CD4-positive, CD25-positive, alpha-beta regulatory T cell (primary cell): ENCODE results near the gene CBARP. TPM values are rescaled to one million over a fixed set of nuclear protein-coding genes. Genes with fewer than 3 reads are reported as not detected.
"Not testable (repeated sequence)": the region's sequence is repeated elsewhere in the genome, so short reads cannot be mapped to it uniquely, and the experiment has no call there.

ENCODE experiments used
- ATAC-seq, 2 donors: fragments of 150-1000 bp; cut with Tn5 transposase; one replicate each; pipeline ENCODE4 v1.10.0; 2021; ENCODE audit warnings: low read depth in 2 of 2, moderate number of reproducible peaks in 2 of 2, moderate library complexity in 1 of 2
- DNase-seq, 3 donors: peaks; one replicate each; pipeline versions ENCODE4 v3.0.0 to v3.0.0-alpha.2; 2012 to 2022; ENCODE audit warnings: mixed read lengths in 1 of 3
- H3K27ac ChIP-seq: one replicate; pipeline ENCODE4 v1.7.0; 2013; ENCODE audit warnings: mild to moderate bottlenecking, low read length; ENCODE audit not compliant: insufficient read depth, poor library complexity, severe bottlenecking
- H3K27me3 ChIP-seq: one replicate; pipeline ENCODE4 v1.7.0; 2013; ENCODE audit warnings: low read length; ENCODE audit not compliant: control insufficient read depth, insufficient read depth
- H3K36me3 ChIP-seq: one replicate; pipeline ENCODE4 v1.7.0; 2013; ENCODE audit warnings: mild to moderate bottlenecking, low read length, moderate library complexity; ENCODE audit not compliant: control insufficient read depth, insufficient read depth
- H3K4me1 ChIP-seq: 2 replicates; pipeline ENCODE4 v1.7.0; 2013; ENCODE audit warnings: mild to moderate bottlenecking, low read length; ENCODE audit not compliant: insufficient read depth, control insufficient read depth, poor library complexity, severe bottlenecking
- H3K4me3 ChIP-seq: one replicate; pipeline ENCODE4 v1.7.0; 2013; ENCODE audit warnings: low read depth, mild to moderate bottlenecking, low read length, moderate library complexity
- H3K9me3 ChIP-seq, 2 experiments: 1 replicate in 1 of 2; 2 replicates in 1 of 2; pipeline ENCODE4 v1.7.0; 2013; ENCODE audit warnings: low read length in 2 of 2, mild to moderate bottlenecking in 1 of 2, moderate library complexity in 1 of 2; ENCODE audit not compliant: control insufficient read depth in 2 of 2
- H3K27ac Mint-ChIP-seq, 3 donors: one replicate each; pipeline ENCODE4 v1.8.0; 2020 to 2022; ENCODE audit warnings: mild to moderate bottlenecking in 3 of 3, mixed read lengths in 3 of 3, moderate library complexity in 2 of 3
- H3K27me3 Mint-ChIP-seq: one replicate; pipeline ENCODE4 v1.8.0; 2022; ENCODE audit warnings: mild to moderate bottlenecking, mixed read lengths
- H3K36me3 Mint-ChIP-seq: one replicate; pipeline ENCODE4 v1.8.0; 2020; ENCODE audit warnings: mixed read lengths
- H3K4me1 Mint-ChIP-seq, 4 donors: one replicate each; pipeline ENCODE4 v1.8.0; 2020 to 2022; ENCODE audit warnings: mixed read lengths in 4 of 4, mild to moderate bottlenecking in 1 of 4
- H3K4me3 Mint-ChIP-seq, 4 donors: one replicate each; pipeline ENCODE4 v1.8.0; 2020 to 2022; ENCODE audit warnings: mild to moderate bottlenecking in 4 of 4, mixed read lengths in 4 of 4, moderate library complexity in 3 of 4
- H3K9me3 Mint-ChIP-seq, 7 donors: one replicate each; pipeline ENCODE4 v1.8.0; 2020 to 2022; ENCODE audit warnings: mixed read lengths in 7 of 7, mild to moderate bottlenecking in 3 of 7, moderate library complexity in 2 of 7
- polyA plus RNA-seq, 4 donors: library from polyadenylated mRNA; unstranded; fragments of 300-500 nt; fragmentation: Illumina TruSeq; gene quantifications; one replicate each; pipeline ENCODE4 v1.2.3, GENCODE V29; 2021
- total RNA-seq: library from RNA; stranded (reverse); gene quantifications from one replicate; pipeline ENCODE4 v1.2.3, GENCODE V29; 2022

CBARP gene
- total and polyA plus RNA-seq, 5 donors from 2014 or later, result 0.12 TPM; not detected in 4

DNA sequence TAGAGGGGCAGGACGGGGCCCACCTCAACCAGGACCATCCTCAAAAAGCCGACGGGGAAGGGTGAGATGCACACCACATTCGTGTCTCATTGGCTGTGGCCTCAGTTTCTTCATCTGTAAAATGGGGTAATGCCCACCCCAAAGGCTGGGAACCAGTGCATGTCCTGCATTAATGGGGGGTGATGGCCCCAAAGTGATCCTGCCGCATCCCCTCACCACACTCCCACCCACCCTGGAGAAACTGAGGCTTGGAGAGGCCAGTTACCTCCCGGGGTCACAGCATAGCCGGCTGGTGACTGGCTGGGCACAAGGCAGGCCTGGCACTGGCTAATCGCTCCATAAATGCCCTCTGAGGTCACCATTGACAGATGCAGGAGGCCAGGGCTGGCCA is 9.9 kb upstream of the CBARP start:
- Mint-ChIP-seq H3K27me3 (no peaks in the 10 kb centered on the region), H3K4me3 (peak overlapping the region in 3 of 4 donors; percentile 46 to 57 (median 54)), H3K36me3 (no peaks in the 10 kb centered on the region), H3K27ac (peak overlapping the region in 1 of 3 donors; percentile 9), H3K4me1 (peaks cover 0 to 18% (median 7%) of the 10 kb centered on the region in 4 donors), H3K9me3 (peaks cover 0 to 2% (median 0%) of the 10 kb centered on the region in 7 donors)
- DNase-seq, result no peak
- Histone ChIP-seq H3K27ac (peak overlapping the region; percentile 97), H3K27me3 (no peaks in the 10 kb centered on the region), H3K4me3 (no peak overlapping the region), H3K9me3 (no peaks in the 10 kb centered on the region), H3K36me3 (no peaks in the 10 kb centered on the region), H3K4me1 (peaks cover 47% of the 10 kb centered on the region)
- no peak for ATAC-seq

DNA sequence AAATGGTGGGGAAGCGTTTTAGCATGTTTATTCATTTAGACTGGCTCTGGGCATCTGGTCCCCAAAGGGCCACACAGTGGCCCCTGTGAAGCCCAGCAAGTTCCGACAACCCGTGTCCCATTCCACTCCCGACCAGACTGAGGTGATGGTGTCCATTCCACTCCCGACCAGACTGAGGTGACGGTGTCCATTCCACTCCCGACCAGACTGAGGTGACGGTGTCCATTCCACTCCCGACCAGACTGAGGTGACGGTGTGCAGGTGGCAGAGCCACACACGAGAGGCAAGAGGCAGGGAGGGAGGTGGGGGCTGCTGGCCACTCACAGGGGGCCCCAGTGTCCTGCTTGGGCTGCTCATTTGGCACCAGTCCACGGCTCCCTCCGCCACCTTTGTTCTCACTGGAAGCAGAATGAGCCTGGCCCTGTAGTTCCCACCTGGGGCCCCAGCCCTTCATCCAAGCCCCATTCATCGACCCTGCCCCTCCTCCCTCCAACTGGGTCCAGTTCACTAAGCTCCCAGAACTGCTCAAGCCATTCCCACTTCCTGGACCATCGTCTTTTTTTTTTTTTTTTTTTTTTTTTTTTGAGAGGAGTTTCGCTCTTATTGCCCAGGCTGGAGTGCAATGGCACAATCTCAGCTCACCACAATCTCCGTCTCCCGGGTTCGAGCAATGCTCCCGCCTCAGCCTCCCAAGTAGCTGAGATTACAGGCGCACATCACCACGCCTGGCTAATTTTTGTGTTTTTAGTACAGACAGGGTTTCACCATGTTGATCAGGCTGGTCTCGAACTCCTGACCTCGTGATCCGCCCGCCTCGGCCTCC is 8.7 kb upstream of the CBARP start:
- H3K4me1 ChIP-seq, result peaks cover 40% of the 10 kb centered on the region
- not testable (repeated sequence) for H3K9me3 Mint-ChIP-seq, H3K27me3 Mint-ChIP-seq, H3K27me3 ChIP-seq, H3K27ac ChIP-seq, H3K9me3 ChIP-seq, H3K4me3 ChIP-seq, H3K36me3 Mint-ChIP-seq, H3K36me3 ChIP-seq, DNase-seq, ATAC-seq, H3K27ac Mint-ChIP-seq
- Mint-ChIP-seq H3K4me1 (peaks cover 0 to 25% (median 8%) of the 10 kb centered on the region in 4 donors), H3K4me3 (peak overlapping the region; percentile 41 to 58 (median 56))

DNA sequence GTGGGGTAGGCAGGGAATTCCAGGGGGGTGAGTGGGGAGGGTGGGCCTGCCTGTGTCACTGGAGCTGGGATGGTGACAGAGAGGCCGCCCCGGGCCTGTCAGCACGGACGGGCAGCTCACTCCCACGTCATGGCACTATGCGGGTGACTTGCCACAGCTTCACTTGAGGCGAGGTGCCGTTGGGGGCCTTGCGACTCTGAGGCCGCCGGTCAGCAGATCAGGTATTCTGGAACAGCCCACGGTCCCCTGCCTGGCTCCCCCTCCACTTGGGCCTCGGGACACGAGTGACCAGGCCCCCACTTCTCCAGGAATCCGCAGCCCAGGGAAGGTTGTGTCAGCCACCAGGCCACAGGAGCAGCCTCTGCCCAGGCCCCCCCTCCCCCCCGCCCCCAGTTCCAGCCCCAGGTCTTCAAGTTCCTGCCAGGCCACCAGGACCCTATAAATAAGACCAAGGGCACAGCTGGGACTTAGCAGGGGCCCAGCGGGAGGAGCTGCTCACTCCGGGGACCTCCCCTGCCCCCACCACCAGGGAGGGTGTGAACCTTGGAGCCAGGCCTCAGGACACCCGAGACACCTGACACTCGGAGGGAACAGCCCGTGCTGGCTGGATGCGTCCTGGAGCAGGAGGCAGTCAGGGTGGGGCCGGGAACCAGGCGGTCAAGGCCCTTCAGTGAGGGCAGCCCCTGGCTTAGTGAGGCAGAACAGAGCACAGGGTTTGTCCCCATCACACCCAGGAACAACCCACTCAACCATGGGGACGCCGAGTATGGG is 7.9 kb upstream of the CBARP start:
- Mint-ChIP-seq H3K4me3 (peak overlapping the region in 1 of 4 donors; percentile 54), H3K36me3 (no peaks in the 10 kb centered on the region), H3K4me1 (peaks cover 0 to 32% (median 10%) of the 10 kb centered on the region in 4 donors), H3K27ac (peak overlapping the region in 1 of 3 donors; percentile 52), H3K9me3 (peaks cover 0 to 3% (median 0%) of the 10 kb centered on the region in 7 donors), H3K27me3 (peaks cover 5% of the 10 kb centered on the region)
- no peaks in the 10 kb centered on the region for H3K36me3 ChIP-seq
- no peaks in the 10 kb centered on the region for H3K27me3 ChIP-seq
- H3K4me3 ChIP-seq, result no peak overlapping the region
- DNase-seq (no peak), ATAC-seq (no peak)
- no peak overlapping the region for H3K27ac ChIP-seq
- peaks cover 45% of the 10 kb centered on the region for H3K4me1 ChIP-seq
- no peaks in the 10 kb centered on the region for H3K9me3 ChIP-seq

DNA sequence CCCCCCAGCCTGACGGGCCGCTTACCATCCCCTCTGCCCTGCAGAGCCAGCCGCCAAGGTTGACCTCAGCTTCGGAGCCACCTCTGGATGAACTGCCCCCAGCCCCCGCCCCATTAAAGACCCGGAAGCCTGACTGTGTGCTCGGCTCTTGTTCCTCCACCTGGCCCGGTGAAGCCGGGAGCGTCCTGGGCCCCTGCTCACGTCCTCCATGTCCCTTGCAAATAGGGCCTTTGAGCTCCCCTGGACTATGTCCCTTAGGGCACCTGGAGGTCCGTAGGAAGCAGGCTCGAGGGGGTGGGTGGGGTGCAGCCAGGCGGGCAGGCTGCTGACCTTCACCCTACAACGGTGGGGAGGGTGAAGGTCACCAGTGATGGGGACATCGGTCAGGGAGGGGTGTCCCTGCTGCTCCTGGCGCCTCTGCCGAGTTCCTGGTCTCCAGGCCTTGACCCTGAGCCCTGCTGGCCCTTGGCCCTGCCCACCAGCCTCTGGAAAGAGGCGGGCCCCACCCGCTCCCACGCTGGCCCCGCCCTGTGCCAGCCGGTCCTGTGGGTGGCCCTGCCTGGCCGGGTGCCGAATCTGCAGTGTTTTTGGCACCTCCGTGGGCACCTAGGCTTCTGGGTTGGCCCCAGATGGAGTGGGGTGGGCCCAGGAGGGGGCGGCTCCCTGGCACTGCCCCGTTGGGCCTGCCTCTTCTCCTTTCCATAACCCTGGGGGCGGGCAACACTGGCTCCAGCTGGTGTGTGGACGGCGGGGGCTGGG is 7.1 kb upstream of the CBARP start:
- Mint-ChIP-seq H3K4me3 (peak overlapping the region; percentile 61 to 90 (median 82)), H3K9me3 (peaks cover 0 to 3% (median 0%) of the 10 kb centered on the region in 7 donors), H3K4me1 (peaks cover 0 to 32% (median 10%) of the 10 kb centered on the region in 4 donors), H3K36me3 (no peaks in the 10 kb centered on the region), H3K27me3 (peaks cover 5% of the 10 kb centered on the region), H3K27ac (peak overlapping the region in 2 of 3 donors; percentile 86 to 93)
- ATAC-seq (no peak), DNase-seq (no peak)
- Histone ChIP-seq H3K4me1 (peaks cover 51% of the 10 kb centered on the region), H3K27ac (peak overlapping the region; percentile 57), H3K4me3 (no peak overlapping the region), H3K9me3 (no peaks in the 10 kb centered on the region), H3K27me3 (no peaks in the 10 kb centered on the region), H3K36me3 (no peaks in the 10 kb centered on the region)

DNA sequence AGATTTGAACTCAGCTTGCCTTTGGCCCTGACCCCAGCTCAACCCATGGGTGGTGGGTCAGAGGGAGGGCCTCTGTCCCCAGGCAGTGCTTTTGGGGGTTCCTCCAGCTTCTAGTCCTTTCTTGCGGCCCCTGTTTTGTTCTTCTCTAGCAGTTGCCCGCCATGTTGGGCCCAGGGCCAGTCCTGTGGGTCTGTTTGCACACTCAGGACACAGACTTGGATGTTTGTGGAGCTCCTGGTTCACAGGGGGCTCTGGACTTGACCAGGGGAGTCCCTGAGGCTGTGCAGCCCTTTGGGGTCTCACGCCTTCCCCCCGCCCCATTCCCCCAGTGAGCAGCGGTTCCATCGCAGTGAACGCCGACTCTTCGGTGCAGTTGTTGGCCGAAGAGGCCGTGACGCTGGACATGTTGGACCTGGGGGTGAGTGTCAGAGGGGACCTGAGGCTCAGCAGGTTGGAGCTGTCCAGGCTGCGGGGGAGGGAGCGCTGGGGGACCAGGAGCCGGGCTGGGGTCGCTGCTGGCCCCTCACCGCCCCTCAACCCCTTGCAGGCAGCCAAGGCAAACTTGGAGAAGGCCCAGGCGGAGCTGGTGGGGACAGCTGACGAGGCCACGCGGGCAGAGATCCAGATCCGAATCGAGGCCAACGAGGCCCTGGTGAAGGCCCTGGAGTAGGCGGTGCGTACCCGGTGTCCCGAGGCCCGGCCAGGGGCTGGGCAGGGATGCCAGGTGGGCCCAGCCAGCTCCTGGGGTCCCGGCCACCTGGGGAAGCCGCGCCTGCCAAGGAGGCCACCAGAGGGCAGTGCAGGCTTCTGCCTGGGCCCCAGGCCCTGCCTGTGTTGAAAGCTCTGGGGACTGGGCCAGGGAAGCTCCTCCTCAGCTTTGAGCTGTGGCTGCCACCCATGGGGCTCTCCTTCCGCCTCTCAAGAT is 6.2 kb upstream of the CBARP start:
- Mint-ChIP-seq H3K9me3 (peaks cover 0 to 3% (median 0%) of the 10 kb centered on the region in 7 donors), H3K4me1 (peaks cover 0 to 38% (median 15%) of the 10 kb centered on the region in 4 donors), H3K36me3 (no peaks in the 10 kb centered on the region), H3K27ac (peak overlapping the region in 2 of 3 donors; percentile 86 to 93), H3K27me3 (peaks cover 12% of the 10 kb centered on the region), H3K4me3 (peak overlapping the region; percentile 61 to 96 (median 86))
- no peaks in the 10 kb centered on the region for H3K27me3 ChIP-seq
- no peaks in the 10 kb centered on the region for H3K36me3 ChIP-seq
- H3K4me3 ChIP-seq, result no peak overlapping the region
- DNase-seq (peak; percentile 75 to 87 (median 87)), ATAC-seq (peak; percentile 38 to 47)
- H3K27ac ChIP-seq, result peak overlapping the region; percentile 57
- no peaks in the 10 kb centered on the region for H3K9me3 ChIP-seq
- H3K4me1 ChIP-seq, result peaks cover 54% of the 10 kb centered on the region

DNA sequence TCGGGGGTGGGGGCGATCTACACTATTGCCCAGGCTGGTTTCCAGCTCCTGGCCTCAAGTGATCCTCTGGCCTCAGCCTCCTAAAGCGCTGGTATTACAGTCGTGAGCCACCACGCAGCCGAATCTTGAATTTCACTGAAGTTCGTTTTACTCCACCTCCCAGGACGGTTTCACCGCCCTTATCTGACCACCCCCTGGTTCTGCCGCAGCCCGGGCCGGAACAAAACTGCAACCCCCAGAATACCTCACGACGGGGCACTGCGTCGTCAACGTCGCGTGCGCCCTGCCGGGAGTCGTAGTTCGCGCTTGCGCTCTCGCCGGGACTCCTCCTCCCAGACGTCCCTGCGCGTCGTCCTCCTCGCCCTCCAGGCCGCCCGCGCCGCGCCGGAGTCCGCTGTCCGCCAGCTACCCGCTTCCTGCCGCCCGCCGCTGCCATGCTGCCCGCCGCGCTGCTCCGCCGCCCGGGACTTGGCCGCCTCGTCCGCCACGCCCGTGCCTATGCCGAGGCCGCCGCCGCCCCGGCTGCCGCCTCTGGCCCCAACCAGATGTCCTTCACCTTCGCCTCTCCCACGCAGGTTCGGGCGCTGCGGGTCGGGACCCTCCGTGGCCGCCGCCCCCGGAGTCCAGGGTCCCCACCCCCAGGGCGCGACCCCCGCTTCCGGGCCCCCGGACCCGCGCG is 3.8 kb upstream of the CBARP start, which contains the start of gene ATP5F1D:
Gene ATP5F1D, plus strand, starts transcription at position 335 of the 679 bp plus-strand sequence. Its CDS starts 100 bp downstream, at position 435.
- peak within 1 kb of the TSS; percentile 41 for H3K4me3 ChIP-seq
- DNase-seq, result peak; percentile 82 to 95 (median 88)
- peak; percentile 68 to 70 for ATAC-seq
- Mint-ChIP-seq H3K4me3 (peak within 1 kb of the TSS; percentile 89 to 96 (median 94)), H3K4me1 (peaks cover 0 to 46% (median 20%) of the 10 kb centered on the region in 4 donors), H3K9me3 (peaks cover 0 to 3% (median 0%) of the 10 kb centered on the region in 7 donors), H3K27me3 (peaks cover 21% of the 10 kb centered on the region), H3K27ac (peak within 1 kb of the TSS; percentile 96 to 98 (median 97)), H3K36me3 (no peaks in the 10 kb centered on the region)
- no peaks in the 10 kb centered on the region for H3K27me3 ChIP-seq
- no peaks in the 10 kb centered on the region for H3K36me3 ChIP-seq
- peaks cover 62% of the 10 kb centered on the region for H3K4me1 ChIP-seq
- no peaks in the 10 kb centered on the region for H3K9me3 ChIP-seq
- H3K27ac ChIP-seq, result peak within 1 kb of the TSS; percentile 74
